Liver (tissue), 9 donors: ENCODE data around the gene AGBL4. TPM values are rescaled to one million over a fixed set of nuclear protein-coding genes. Genes with fewer than 3 reads are reported as not detected.

Experiments used
- DNase-seq: peaks from one replicate; pipeline ENCODE4 v3.0.0-alpha.2; 2017; ENCODE audit warnings: low spot score
- H3K27ac ChIP-seq, 2 donors: one replicate each; pipeline ENCODE4 v1.7.0; 2013; ENCODE audit warnings: inconsistent platforms in 2 of 2, low read length in 2 of 2, control low read depth in 1 of 2, low read depth in 1 of 2, mild to moderate bottlenecking in 1 of 2
- H3K27me3 ChIP-seq, 4 donors: one replicate each; pipeline versions ENCODE4 v1.6.1 to v1.7.0; 2013; ENCODE audit warnings: low read length in 3 of 4, inconsistent platforms in 1 of 4, mild to moderate bottlenecking in 1 of 4, moderate library complexity in 1 of 4; ENCODE audit not compliant: control insufficient read depth in 4 of 4, insufficient read depth in 4 of 4
- H3K36me3 ChIP-seq, 4 donors: one replicate each; pipeline versions ENCODE4 v1.6.1 to v1.7.0; 2013; ENCODE audit warnings: low read length in 3 of 4, mild to moderate bottlenecking in 3 of 4, low read depth in 1 of 4, moderate library complexity in 1 of 4; ENCODE audit not compliant: control insufficient read depth in 4 of 4, insufficient read depth in 3 of 4
- H3K4me1 ChIP-seq, 4 donors: one replicate each; pipeline versions ENCODE4 v1.6.1 to v1.7.0; 2013; ENCODE audit warnings: low read length in 3 of 4, mild to moderate bottlenecking in 3 of 4, moderate library complexity in 1 of 4; ENCODE audit not compliant: control insufficient read depth in 4 of 4, insufficient read depth in 4 of 4
- H3K4me3 ChIP-seq, 3 donors: one replicate each; pipeline versions ENCODE4 v1.6.1 to v1.7.0; 2013; ENCODE audit warnings: low read length in 3 of 3, control low read depth in 1 of 3, low read depth in 1 of 3, mild to moderate bottlenecking in 1 of 3
- H3K9ac ChIP-seq, 2 donors: one replicate each; pipeline ENCODE4 v1.7.0; 2013; ENCODE audit warnings: low read length in 2 of 2, mild to moderate bottlenecking in 2 of 2, moderate library complexity in 2 of 2, control low read depth in 1 of 2, low read depth in 1 of 2
- H3K9me3 ChIP-seq, 4 donors: one replicate each; pipeline versions ENCODE4 v1.6.1 to v1.7.0; 2013; ENCODE audit warnings: low read length in 3 of 4; ENCODE audit not compliant: control insufficient read depth in 4 of 4
- FOXA2 ChIP-seq: IDR thresholded peaks from 2 replicates; pipeline ENCODE4 v1.6.1; 2016; ENCODE audit warnings: antibody characterized with exemption
- GABPA ChIP-seq, 2 donors: IDR thresholded peaks in 1 of 2; conservative IDR thresholded peaks in 1 of 2; 2 replicates each; pipeline ENCODE4 v1.6.1; 2016; ENCODE audit warnings: antibody characterized with exemption in 2 of 2, mild to moderate bottlenecking in 1 of 2, moderate library complexity in 1 of 2
- HNF4A ChIP-seq, 2 donors: conservative IDR thresholded peaks; 2 replicates each; pipeline ENCODE4 v1.6.1; 2016; ENCODE audit warnings: antibody characterized with exemption in 2 of 2, mild to moderate bottlenecking in 2 of 2
- HNF4G ChIP-seq: IDR thresholded peaks from 2 replicates; pipeline ENCODE4 v1.6.1; 2016; ENCODE audit warnings: antibody characterized with exemption
- JUND ChIP-seq, 2 donors: IDR thresholded peaks; 2 replicates each; pipeline ENCODE4 v1.6.1; 2016; ENCODE audit warnings: antibody characterized with exemption in 2 of 2
- NR2F2 ChIP-seq: IDR thresholded peaks from 2 replicates; pipeline ENCODE4 v1.6.1; 2016; ENCODE audit warnings: antibody characterized with exemption
- TAF1 ChIP-seq: conservative IDR thresholded peaks from 2 replicates; pipeline ENCODE4 v1.6.1; 2016; ENCODE audit warnings: antibody characterized with exemption, mild to moderate bottlenecking
- YY1 ChIP-seq: IDR thresholded peaks from 2 replicates; pipeline ENCODE4 v1.6.1; 2016; ENCODE audit warnings: antibody characterized with exemption, mild to moderate bottlenecking
- WGBS: extraction: QIAGEN DNeasy Blood & Tissue Kit; methylation state at CpG from one replicate; pipeline ENCODE4 v1.1.7; 2013; 5-methylcytosine and 5-hydroxymethylcytosine counted together
- polyA plus RNA-seq, 2 donors: library from polyadenylated mRNA; stranded (reverse) in 1 of 2; unstranded in 1 of 2; fragments of 200-250 nt in 1 of 2; fragments of >200 nt in 1 of 2; fragmentation: Nextera tagmentation in 1 of 2; extraction: Ambion mirVana in 1 of 2; gene quantifications; one replicate each; pipeline versions ENCODE4 v1.2.1 to v1.2.3, GENCODE V29; 2013 to 2015
- total RNA-seq, 2 donors: library from RNA; depleted of rRNA; stranded (reverse); fragments of >200 nt; gene quantifications; one replicate each; pipeline ENCODE4 v1.2.3, GENCODE V29; 2014
- TF ChIP-seq, protein P1 (sequence below): IDR thresholded peaks from 2 replicates; pipeline ENCODE4 v1.6.1; 2016; ENCODE audit warnings: antibody characterized with exemption
- TF ChIP-seq, protein P2 (sequence below): IDR thresholded peaks from 2 replicates; pipeline ENCODE4 v1.6.1; 2016; ENCODE audit warnings: antibody characterized with exemption
- TF ChIP-seq, protein P3 (sequence below): fragments of 150-350 bp; IDR thresholded peaks from 2 replicates; pipeline ENCODE4 v1.5.1; 2017; ENCODE audit warnings: improper control_type of control experiment, low read depth, low read length; ENCODE audit not compliant: missing input control
- TF ChIP-seq, protein P4 (sequence below): IDR thresholded peaks from 2 replicates; pipeline ENCODE4 v1.6.1; 2016; ENCODE audit warnings: antibody characterized with exemption
- donor health status: healthy.
- donor health status: healthy.
- donor health status: healthy.
- donor health status: healthy.
- donor health status: healthy.

AGBL4 gene
- total and polyA plus RNA-seq, 4 donors = 0.75 to 0.76 TPM; not detected in 2

DNA sequence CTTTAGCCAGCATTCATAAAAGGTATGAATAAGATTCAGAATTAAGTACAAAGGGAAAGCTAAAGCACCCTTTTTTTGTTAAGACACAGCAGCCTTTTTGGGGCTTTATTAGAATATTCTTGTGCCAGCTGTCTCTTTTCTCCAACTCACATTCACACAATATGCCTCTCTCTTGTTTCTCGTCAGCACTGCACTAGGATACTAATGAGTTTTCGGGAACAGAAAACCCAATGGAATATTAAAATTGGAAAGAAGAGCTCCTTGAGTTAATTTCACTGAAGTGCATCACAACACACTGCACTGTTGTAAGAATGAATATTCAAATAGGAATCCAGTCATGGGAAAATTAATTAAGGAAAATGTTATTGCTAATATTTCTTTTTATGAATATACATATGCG is 836.7 kb downstream of the AGBL4 start:
- no peak for DNase-seq
- 85% methylated on average over 3 of the region's 3 CpGs for WGBS
- no peaks in the 10 kb centered on the region for H3K4me1 ChIP-seq
- TF ChIP-seq, protein P1, sequence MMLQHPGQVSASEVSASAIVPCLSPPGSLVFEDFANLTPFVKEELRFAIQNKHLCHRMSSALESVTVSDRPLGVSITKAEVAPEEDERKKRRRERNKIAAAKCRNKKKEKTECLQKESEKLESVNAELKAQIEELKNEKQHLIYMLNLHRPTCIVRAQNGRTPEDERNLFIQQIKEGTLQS = no peak
- TF ChIP-seq GABPA (IDR thresholded peaks at IDR 0.05 in 1 of 2, conservative IDR thresholded peaks at IDR 0.05 in 1 of 2) = no peak
- TF ChIP-seq, protein P2, sequence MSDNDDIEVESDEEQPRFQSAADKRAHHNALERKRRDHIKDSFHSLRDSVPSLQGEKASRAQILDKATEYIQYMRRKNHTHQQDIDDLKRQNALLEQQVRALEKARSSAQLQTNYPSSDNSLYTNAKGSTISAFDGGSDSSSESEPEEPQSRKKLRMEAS = no peak
- TF ChIP-seq HNF4A (conservative IDR thresholded peaks at IDR 0.05) = no peak
- H3K9ac ChIP-seq = no peak overlapping the region
- H3K4me3 ChIP-seq = no peak overlapping the region
- H3K9me3 ChIP-seq = peaks cover 0 to 2% (median 0%) of the 10 kb centered on the region in 4 donors
- H3K27ac ChIP-seq = no peak overlapping the region
- H3K36me3 ChIP-seq = no peaks in the 10 kb centered on the region
- H3K27me3 ChIP-seq = no peaks in the 10 kb centered on the region

DNA sequence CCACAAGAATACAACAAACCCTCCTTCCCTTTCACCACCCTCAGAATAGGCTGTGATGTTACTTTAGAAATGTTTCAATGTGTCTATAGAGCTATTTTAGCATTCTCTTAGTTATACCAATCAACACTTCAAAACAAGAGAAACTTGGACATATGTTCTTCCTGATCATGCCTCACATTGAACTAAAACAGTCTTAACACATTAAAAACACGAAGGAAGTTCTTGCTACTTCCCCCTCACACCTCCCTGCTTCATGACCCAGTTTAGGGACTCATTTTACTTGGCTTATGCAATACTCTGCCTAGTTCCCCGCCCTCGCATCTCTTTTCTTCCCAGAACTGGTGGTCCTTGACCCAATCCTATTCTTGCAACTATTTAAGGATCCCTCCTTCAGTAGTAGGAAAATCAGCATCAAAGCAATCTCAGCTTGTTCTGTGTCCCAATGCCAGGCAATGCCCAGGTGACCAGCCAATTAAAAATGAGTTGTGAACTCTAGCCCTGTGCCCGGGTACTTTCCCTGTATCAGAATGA is 838.2 kb downstream of the AGBL4 start:
- H3K27ac ChIP-seq = no peak overlapping the region
- H3K9ac ChIP-seq = no peak overlapping the region
- WGBS = 72% methylated on average over 4 of the region's 4 CpGs
- no peaks in the 10 kb centered on the region for H3K27me3 ChIP-seq
- no peaks in the 10 kb centered on the region for H3K4me1 ChIP-seq
- H3K36me3 ChIP-seq = no peaks in the 10 kb centered on the region
- TF ChIP-seq TAF1 (no peak), HNF4G (no peak), NR2F2 (no peak), YY1 (no peak), GABPA (IDR thresholded peaks at IDR 0.05 in 1 of 2, conservative IDR thresholded peaks at IDR 0.05 in 1 of 2) (no peak), FOXA2 (no peak)
- TF ChIP-seq, protein P3, sequence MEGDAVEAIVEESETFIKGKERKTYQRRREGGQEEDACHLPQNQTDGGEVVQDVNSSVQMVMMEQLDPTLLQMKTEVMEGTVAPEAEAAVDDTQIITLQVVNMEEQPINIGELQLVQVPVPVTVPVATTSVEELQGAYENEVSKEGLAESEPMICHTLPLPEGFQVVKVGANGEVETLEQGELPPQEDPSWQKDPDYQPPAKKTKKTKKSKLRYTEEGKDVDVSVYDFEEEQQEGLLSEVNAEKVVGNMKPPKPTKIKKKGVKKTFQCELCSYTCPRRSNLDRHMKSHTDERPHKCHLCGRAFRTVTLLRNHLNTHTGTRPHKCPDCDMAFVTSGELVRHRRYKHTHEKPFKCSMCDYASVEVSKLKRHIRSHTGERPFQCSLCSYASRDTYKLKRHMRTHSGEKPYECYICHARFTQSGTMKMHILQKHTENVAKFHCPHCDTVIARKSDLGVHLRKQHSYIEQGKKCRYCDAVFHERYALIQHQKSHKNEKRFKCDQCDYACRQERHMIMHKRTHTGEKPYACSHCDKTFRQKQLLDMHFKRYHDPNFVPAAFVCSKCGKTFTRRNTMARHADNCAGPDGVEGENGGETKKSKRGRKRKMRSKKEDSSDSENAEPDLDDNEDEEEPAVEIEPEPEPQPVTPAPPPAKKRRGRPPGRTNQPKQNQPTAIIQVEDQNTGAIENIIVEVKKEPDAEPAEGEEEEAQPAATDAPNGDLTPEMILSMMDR = no peak
- TF ChIP-seq, protein P4, sequence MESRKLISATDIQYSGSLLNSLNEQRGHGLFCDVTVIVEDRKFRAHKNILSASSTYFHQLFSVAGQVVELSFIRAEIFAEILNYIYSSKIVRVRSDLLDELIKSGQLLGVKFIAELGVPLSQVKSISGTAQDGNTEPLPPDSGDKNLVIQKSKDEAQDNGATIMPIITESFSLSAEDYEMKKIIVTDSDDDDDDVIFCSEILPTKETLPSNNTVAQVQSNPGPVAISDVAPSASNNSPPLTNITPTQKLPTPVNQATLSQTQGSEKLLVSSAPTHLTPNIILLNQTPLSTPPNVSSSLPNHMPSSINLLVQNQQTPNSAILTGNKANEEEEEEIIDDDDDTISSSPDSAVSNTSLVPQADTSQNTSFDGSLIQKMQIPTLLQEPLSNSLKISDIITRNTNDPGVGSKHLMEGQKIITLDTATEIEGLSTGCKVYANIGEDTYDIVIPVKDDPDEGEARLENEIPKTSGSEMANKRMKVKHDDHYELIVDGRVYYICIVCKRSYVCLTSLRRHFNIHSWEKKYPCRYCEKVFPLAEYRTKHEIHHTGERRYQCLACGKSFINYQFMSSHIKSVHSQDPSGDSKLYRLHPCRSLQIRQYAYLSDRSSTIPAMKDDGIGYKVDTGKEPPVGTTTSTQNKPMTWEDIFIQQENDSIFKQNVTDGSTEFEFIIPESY = no peak
- TF ChIP-seq, protein P1 = no peak
- no peak overlapping the region for H3K4me3 ChIP-seq
- H3K9me3 ChIP-seq = peaks cover 0 to 2% (median 0%) of the 10 kb centered on the region in 4 donors
- no peak for DNase-seq

DNA sequence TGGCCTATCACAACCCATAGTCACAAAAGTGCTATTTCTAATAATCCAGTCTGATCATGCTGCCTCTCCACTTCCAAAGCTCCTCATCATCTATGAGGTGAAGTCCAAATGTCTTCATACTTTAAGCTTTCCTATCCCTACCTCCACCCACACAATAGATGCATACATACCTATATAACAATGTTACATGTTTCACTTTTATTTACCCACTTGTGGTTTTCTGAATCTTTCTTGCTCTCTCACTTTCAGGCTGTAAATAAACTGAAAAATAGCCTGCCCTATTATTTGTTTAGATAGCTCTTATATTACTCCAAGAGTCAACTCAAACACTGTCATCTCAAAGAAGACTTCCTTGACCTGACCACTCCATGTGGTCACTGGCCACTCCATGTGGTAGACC is 840.3 kb downstream of the AGBL4 start:
- no peaks in the 10 kb centered on the region for H3K9me3 ChIP-seq
- H3K4me3 ChIP-seq = no peak overlapping the region
- no peaks in the 10 kb centered on the region for H3K4me1 ChIP-seq
- H3K9ac ChIP-seq = no peak overlapping the region
- no peak for TF ChIP-seq HNF4A (conservative IDR thresholded peaks at IDR 0.05)
- no peak for TF ChIP-seq FOXA2
- TF ChIP-seq JUND (IDR thresholded peaks at IDR 0.05) = no peak
- TF ChIP-seq HNF4G = no peak
- TF ChIP-seq TAF1 = no peak
- TF ChIP-seq, protein P1 = no peak
- TF ChIP-seq, protein P3 = no peak
- H3K36me3 ChIP-seq = no peaks in the 10 kb centered on the region
- H3K27me3 ChIP-seq = no peaks in the 10 kb centered on the region
- H3K27ac ChIP-seq = no peak overlapping the region
- DNase-seq = no peak
